Muscle layer of duodenum (tissue), 2 donors: Measurements from ENCODE around the gene TBC1D3B.
"Not testable (repeated sequence)": the region's sequence is repeated elsewhere in the genome, so short reads cannot be mapped to it uniquely, and the experiment has no call there.

Experiments
- H3K27ac ChIP-seq: one replicate; pipeline ENCODE4 v1.7.0; 2013; ENCODE audit warnings: mild to moderate bottlenecking, low read length
- H3K27me3 ChIP-seq: one replicate; pipeline ENCODE4 v1.7.0; 2013; ENCODE audit warnings: low read depth, mild to moderate bottlenecking, control low read depth, low read length
- H3K36me3 ChIP-seq, 2 donors: one replicate each; pipeline ENCODE4 v1.7.0; 2013; ENCODE audit warnings: low read length in 2 of 2, control low read depth in 1 of 2, mild to moderate bottlenecking in 1 of 2; ENCODE audit not compliant: insufficient read depth in 2 of 2, control insufficient read depth in 1 of 2
- H3K4me1 ChIP-seq, 2 donors: one replicate each; pipeline ENCODE4 v1.7.0; 2013; ENCODE audit warnings: low read length in 2 of 2, mild to moderate bottlenecking in 2 of 2, control low read depth in 1 of 2, moderate library complexity in 1 of 2; ENCODE audit not compliant: insufficient read depth in 2 of 2, control insufficient read depth in 1 of 2
- H3K4me3 ChIP-seq, 2 donors: one replicate each; pipeline ENCODE4 v1.7.0; 2013; ENCODE audit warnings: low read length in 2 of 2, low read depth in 1 of 2, mild to moderate bottlenecking in 1 of 2
- H3K9me3 ChIP-seq, 2 donors: one replicate each; pipeline ENCODE4 v1.7.0; 2013; ENCODE audit warnings: low read length in 2 of 2, control low read depth in 1 of 2, mild to moderate bottlenecking in 1 of 2; ENCODE audit not compliant: control insufficient read depth in 1 of 2
- donor health status: healthy.

The TBC1D3B gene

DNA sequence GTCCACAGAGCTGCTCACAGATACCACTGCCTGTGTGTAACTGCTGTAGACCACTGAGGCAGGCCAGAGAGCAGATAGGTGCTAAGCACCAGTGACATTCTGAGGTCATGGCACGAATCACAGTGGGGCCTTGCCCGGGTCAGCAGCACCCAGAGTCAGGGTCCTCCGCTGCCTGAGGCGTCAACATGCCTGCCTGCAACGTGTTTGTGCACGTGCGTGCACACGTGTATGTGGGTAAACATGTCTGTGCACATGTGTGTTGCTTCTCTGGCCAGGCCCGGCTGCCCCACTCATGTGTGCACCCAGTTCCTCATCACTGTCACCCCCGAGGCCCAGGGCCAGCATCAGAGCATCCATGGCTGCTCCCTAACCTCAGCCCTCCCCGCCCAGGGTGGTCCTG is at the start of gene TBC1D3B:
TSS of gene TBC1D3B (minus strand) at position 101 of the 400 bp plus-strand sequence. CDS start 1,586 bp downstream, outside the sequence.
- H3K27ac ChIP-seq, result not testable (repeated sequence)

DNA sequence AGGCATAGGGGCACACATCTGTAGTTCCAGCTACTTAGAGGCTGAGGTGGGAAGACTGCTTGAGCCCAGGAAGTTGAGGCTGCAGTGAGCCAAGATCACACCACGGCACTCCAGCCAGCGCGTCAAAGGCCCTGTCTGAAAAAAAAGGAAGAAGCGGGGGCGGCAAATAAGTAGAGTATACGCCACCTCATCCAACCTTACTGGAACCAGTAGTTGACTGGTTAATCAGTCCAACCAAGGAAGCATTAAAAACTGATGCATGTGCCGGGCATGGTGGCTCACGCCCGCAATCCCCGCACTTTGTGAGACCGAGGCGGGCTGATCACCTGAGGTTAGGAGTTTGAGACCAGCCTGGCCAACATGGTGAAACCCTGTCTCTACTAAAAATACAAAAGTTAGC is 46.5 kb upstream of the TBC1D3B start:
- not testable (repeated sequence) for H3K4me1 ChIP-seq, H3K4me3 ChIP-seq, H3K27ac ChIP-seq, H3K9me3 ChIP-seq, H3K27me3 ChIP-seq, H3K36me3 ChIP-seq

More for the DNA sequence above, at the start of gene TBC1D3B:
- H3K4me1 ChIP-seq, H3K36me3 ChIP-seq, H3K27me3 ChIP-seq, H3K4me3 ChIP-seq, H3K9me3 ChIP-seq: not testable (repeated sequence)

DNA sequence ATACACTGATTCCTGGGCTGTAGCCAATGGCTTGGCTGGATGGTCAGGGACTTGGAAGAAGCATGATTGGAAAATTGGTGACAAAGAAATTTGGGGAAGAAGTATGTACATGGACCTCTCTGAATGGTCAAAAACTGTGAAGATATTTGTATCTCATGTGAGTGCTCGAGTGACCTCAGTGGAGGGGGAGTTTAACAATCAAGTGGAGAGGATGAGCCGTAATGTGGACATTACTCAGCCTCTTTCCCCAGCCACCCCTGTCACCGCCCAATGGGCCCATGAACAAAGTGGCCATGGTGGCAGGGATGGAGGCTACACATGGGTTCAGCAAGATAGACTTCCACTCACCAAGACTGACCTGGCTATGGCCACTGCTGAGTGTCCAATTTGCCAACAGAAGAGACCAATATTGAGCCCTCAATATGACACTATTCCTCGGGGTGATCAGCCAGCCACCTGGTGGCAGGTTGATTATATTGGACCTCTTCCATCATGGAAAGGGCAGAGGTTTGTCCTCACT is 45.2 kb upstream of the TBC1D3B start:
- not testable (repeated sequence) for H3K4me1 ChIP-seq, H3K4me3 ChIP-seq, H3K27me3 ChIP-seq, H3K27ac ChIP-seq, H3K9me3 ChIP-seq, H3K36me3 ChIP-seq

DNA sequence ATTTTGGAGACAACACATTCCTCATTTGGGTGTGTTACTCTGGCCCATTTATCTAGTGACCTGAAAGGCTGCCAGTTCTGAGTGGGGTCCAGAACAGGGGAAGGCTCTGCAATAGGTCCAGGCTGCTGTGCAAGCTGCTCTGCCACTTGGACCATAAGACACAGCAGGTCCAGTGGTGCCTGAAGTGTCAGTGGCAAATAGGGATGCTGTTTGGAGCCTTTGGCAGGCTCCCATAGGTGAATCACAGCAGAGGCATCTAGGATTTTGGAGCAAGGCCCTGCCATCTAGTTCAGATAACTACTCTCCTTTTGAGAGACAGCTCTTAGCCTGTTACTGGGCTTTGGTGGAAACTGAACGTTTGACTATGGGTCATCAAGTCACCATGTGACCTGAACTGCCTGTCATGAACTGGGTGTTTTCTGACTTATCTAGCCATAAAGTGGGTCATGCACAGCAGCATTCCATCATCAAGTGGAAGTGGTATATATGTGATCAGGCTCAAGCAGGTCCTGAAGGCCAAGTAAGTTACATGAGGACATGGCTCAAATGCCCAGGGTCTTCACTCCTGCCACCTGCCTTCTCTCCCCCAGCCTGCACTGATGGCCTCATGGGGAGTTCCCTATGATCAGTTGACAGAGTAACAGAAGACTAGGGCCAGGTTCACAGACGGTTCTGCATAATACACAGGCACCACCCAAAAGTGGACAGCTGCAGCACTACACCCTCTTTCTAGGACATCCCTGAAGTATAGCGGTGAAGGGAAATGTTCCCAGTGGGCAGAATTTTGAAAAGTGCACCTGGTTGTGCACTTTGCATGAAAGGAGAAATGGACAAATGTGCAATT is 44.5 kb upstream of the TBC1D3B start:
- H3K4me3 ChIP-seq, H3K27ac ChIP-seq, H3K9me3 ChIP-seq, H3K36me3 ChIP-seq, H3K4me1 ChIP-seq, H3K27me3 ChIP-seq: not testable (repeated sequence)

DNA sequence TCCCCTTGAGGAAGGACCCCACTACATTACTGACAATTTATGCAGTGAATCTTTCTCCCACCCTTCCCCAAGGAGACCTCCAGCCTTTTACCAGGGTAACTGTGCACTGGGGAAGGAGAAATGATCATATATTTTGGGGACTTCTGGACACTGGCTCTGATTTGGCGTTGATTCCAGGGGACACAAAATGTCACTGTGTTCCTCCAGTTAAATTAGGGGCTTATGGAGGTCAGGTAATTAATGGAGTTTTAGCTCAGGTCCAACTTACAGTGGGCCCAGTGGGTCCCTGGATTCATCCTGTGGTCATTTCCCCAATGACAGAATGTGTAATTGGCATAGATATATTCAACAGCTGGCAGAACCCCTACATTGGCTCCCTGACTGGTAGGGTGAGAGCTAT is 43.1 kb upstream of the TBC1D3B start:
- H3K36me3 ChIP-seq, H3K9me3 ChIP-seq, H3K4me1 ChIP-seq, H3K27me3 ChIP-seq, H3K27ac ChIP-seq, H3K4me3 ChIP-seq: not testable (repeated sequence)

DNA sequence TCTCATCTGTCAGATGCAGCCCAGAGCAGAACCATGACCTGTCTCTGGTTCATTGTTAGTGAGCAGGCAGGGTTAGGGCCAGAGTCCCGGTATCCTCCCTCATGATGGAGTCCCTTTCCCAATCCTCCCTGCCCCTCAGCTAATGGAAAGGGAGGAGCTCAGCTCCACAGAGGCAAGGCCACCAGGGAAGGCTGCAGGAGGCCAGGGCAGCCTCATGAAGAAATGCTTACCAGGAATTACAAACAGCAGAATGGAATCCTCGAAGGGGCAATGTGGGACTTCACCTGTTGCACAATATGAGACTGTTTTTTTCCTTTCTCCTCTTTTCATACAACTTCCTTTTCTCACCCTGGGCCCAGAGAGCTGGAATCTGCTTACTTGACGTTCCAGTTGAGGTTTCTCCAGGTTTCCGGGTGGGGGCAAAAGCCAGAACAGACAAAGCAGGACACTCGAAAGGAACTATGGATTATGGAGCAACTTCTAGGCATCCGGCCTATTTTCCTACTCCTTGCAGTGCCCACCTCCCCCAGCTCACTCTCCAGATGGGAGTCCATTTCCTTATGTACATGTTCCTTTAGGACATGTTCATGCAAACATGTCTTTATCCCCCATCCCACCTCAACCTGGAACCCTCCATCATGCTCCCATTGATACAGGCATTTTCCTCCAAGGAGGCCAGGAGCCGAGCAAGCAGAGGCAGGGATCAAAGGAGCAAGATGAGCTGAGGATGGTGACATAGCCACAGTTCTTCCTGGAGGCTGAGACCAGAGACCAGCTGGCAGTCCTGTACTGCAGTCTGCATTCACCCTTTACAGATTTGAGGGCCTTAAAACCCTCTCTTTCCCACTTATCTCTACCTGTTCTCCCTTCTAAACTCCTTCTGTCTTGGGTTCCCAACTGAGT is 39.2 kb upstream of the TBC1D3B start:
- not testable (repeated sequence) for H3K4me3 ChIP-seq, H3K36me3 ChIP-seq, H3K4me1 ChIP-seq, H3K27me3 ChIP-seq, H3K9me3 ChIP-seq, H3K27ac ChIP-seq

DNA sequence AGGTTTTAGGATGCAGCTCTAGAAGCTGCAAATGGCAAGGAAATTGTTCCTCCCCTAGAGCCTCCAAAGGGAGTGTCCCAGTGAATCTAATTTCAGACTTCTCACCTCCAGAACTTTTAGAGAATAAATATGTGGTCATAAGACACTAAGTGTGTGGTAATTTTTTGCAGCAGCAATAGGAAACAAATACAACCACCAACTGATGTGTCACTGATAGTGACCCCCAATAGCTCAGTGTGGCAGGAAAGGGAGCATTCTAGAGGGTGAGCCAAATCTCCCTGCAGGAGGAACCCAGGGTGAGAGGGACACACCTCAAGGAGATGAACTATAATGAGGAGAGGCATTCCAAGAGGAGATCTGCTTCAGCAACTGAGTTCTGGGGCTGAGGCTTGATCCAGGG is 38.5 kb upstream of the TBC1D3B start:
- no peaks in the 10 kb centered on the region for H3K4me1 ChIP-seq
- H3K27ac ChIP-seq, result no peak overlapping the region
- no peaks in the 10 kb centered on the region for H3K27me3 ChIP-seq

DNA sequence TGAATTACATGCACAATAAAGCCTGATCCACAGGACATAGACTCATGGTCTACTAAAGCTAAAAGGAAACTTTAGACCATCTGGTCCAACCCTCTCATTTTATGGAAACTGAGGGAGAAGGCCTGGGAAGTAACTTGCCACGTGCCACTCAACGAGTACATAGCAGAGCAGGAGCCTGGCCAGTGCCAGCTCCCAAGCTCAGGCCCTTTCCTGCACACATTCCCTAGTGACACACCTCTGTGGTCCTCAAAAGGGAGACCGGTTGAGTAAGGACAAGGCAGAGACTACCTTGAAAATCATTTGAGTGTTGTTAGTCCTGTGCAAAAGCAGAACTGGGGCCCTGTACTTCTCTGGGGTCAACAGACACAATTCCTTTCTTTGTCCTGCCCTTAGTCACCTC is 37.3 kb upstream of the TBC1D3B start:
- H3K4me1 ChIP-seq, result no peaks in the 10 kb centered on the region
- no peak overlapping the region for H3K4me3 ChIP-seq
- no peaks in the 10 kb centered on the region for H3K27me3 ChIP-seq
- no peaks in the 10 kb centered on the region for H3K9me3 ChIP-seq
- no peak overlapping the region for H3K27ac ChIP-seq
- no peaks in the 10 kb centered on the region for H3K36me3 ChIP-seq

More for the DNA sequence above, 38.5 kb upstream of the TBC1D3B start:
- H3K9me3 ChIP-seq, result no peaks in the 10 kb centered on the region
- H3K36me3 ChIP-seq, result no peaks in the 10 kb centered on the region
- no peak overlapping the region for H3K4me3 ChIP-seq

DNA sequence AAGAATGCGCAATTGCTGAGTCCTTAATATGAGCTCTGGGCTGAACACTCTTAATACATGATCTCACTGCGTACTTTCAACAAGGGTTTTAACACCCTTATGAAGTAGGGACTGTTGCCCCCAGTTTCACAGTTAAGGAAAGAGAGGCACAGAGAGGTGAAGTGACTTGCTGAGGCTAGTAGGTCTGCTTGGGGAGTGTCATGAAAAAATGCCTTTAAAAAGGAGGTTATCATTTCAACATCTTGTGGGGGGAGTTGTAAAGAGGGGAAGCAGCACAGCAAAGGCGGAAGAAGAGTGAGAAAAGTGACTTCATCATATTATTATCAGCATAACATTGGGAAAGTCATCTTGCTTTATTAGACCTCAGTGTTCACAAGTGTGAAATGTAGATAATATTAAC is 36.5 kb upstream of the TBC1D3B start:
- Histone ChIP-seq H3K27me3 (no peaks in the 10 kb centered on the region), H3K27ac (no peak overlapping the region), H3K36me3 (no peaks in the 10 kb centered on the region), H3K4me3 (no peak overlapping the region), H3K4me1 (no peaks in the 10 kb centered on the region), H3K9me3 (no peaks in the 10 kb centered on the region)

DNA sequence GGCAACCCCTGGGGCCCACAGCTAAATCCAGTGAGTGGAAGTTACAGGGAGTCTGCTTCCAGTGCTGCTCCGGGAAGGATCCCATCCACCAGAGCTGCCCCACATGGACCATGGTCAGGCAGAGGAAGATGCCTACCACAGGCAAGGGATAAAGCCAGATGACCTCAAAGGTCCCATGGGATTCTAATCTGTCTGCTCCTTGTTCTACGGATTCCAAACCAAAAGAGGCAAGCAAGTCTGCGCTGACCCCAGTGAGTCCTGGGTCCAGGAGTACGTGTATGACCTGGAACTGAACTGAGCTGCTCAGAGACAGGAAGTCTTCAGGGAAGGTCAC is 35.8 kb upstream of the TBC1D3B start:
- H3K4me1 ChIP-seq, result no peaks in the 10 kb centered on the region
- no peak overlapping the region for H3K27ac ChIP-seq
- no peaks in the 10 kb centered on the region for H3K27me3 ChIP-seq
- H3K9me3 ChIP-seq, result no peaks in the 10 kb centered on the region
- H3K4me3 ChIP-seq, result no peak overlapping the region
- H3K36me3 ChIP-seq, result no peaks in the 10 kb centered on the region

DNA sequence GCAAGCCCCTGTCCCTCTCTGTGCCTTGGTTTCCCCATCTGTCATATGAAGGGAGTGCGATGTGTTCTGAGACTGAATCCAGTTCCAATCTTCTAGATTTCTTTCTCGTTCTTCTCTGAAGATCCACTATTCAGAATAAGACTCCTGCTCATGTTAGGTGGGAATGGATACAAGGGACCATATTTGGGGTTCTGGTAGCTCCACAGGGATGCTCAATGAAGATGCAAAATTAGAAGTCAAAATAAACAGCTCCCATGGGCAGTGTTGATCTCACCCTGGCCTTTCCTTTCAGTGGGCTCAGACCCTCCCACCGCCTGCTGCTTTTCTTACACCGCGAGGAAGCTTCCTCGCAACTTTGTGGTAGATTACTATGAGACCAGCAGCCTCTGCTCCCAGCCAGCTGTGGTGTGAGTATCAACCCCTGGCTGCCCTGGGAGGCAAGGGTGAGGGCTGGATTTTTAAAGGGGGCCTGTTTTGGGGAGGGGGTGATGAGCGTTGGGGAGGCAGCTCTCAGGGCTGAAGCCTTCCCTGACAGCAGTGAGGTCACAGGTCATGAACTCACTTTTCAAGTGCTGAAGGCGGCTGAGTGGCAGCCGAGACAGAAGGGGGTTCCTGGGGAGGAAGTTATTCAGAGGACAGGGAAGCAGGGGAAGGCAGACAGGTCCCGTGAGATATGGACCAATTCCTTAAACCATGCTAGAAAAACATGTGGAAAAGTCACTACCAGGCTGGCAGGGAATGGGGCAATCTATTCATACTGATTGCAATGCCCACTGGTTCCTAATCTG is 35.2 kb upstream of the TBC1D3B start:
- not testable (repeated sequence) for H3K27me3 ChIP-seq, H3K9me3 ChIP-seq, H3K36me3 ChIP-seq, H3K27ac ChIP-seq, H3K4me1 ChIP-seq, H3K4me3 ChIP-seq
